AG20443 (cell line): ENCODE measurements around the gene MMRN2.
"Not testable (repeated sequence)": the region's sequence is repeated elsewhere in the genome, so short reads cannot be mapped to it uniquely, and the experiment has no call there.

Source experiments
- DNase-seq: peaks from one replicate; pipeline ENCODE4 v3.0.0; 2012; ENCODE audit warnings: low spot score, mixed read lengths

Gene MMRN2

DNA sequence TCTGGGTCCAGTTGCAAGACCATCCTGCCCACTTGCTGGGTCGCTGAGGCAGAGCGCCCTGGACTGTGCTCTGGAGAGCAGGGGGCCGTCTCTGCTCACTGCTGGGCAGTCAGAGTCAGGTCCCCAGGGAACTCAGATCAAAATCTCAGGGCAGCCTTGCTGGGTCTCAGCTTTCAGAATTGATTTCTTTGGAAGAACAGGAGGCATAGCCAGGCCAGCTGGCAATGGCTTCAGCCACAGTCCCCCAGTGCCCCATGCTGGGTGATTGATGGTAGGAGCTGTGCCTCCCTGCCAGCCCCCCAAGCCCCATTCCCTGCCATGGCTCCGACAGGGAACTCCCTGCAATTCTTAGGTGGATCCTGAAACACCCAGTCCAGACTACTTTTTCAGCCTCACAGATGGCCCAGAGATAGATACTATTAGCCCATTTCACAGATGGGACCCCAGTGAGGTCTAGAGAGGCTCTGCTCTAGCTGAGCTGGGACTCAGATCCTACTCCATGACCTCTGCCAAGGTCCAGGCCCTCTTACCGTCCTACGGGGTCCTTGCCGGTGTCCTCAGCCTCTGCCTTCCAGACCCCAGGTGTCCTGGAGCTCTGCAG, 467 bp downstream of the MMRN2 start:
- no peak for DNase-seq

DNA sequence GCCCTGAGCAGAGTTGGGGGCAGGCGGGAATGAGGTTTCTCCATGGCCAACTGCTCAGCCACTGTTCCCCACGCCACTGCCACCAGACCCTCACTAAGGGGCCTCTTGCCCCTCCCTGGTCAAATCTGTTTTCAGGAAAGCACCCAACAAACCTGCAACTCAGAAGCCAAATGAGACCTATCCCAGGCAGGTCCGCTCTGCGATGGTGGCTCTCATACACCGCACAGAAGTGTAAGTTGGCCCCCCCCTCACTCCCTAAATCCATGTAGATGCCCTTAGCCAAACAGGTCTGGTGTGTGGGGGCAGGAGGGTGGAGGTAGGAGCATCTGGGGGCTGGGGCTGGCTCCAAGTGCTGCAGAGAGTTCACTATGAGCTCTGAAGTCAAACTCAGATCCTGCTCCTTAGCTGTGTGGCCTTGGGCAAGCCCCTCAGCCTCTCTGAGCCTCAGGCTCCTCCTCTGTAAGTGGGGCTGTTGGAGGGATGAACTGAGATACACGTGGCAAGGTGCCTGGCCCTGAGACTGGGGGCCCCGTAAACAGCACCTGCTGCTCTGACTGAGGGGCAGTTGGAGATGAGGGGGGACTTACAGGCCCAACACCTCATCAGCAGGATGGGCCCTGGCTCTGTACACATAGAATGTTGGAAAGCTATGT, 1.1 kb downstream of the MMRN2 start:
- DNase-seq, result no peak

DNA sequence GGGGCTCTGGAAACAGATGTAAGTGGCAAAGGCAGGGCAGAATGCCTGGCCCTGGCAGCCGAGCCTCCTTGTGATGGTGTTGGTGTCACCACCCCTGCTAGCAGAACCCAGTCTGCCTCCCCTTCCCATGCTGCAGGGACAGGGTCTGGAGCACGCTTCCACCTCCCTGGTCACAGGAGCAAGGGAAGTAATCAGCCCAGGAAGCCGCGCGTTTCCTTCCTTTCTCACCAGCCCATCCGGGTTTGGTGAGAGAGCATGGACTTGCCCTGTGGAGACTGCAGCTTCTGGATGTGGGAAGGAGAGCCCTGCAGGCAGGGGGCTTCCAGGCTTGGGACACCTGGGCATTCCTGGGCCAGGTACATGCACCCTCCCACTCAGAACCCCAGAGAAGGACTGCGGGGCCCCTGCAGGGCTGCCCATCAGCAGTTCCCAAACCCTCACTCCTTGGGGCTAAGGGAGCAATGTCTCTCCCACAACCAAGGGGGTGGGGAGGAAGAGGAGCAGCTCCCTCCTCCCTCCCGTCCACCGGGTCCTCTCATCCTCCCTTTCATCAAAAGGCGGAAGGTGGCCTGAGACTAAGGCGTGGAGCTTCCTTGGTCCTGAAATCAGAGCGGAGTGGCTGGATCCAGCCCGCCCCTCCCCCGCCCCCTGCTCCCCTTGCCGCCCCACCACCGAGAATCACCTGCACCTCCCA, 1.8 kb downstream of the MMRN2 start:
- DNase-seq, result no peak

DNA sequence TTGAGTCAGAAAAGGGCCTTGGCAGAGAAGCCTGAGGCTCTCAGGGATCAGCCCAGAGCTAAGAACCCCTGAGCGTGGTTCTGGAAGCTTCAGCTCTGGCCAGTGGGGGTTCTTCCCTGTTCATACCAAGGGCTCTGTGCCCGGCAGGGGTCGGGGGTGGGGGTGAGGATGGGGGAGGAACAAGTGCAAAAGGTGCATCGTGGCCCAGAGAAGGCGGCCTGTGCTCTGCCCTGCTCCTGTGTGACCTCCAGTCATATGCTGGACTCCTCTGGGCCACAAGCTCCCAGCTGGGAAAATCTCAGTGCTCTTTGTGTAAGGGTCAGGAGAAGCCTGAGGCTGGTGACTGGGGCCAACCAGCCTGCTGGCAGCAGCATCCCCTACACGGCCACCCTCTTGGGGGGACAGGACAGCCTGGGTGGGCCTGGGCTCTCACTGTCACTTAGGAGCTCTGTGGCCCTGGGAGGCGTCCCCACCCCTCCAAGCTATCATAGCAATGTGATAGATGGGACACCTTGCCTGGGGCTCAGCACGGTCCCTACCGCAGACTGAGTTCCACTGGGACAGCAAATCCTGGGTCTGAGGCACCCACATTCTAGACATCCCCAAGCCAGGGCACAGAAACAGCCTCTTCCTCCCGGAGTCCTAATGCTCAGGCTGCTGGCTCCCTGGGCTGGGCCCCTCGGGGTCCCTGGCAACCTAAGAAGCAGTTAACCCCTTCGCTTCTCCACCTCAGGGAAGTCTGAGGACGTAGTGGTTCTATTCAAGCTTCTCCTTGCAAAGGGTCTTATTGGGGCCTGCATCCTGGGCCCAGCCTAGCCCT, 2.5 kb downstream of the MMRN2 start:
- no peak for DNase-seq

DNA sequence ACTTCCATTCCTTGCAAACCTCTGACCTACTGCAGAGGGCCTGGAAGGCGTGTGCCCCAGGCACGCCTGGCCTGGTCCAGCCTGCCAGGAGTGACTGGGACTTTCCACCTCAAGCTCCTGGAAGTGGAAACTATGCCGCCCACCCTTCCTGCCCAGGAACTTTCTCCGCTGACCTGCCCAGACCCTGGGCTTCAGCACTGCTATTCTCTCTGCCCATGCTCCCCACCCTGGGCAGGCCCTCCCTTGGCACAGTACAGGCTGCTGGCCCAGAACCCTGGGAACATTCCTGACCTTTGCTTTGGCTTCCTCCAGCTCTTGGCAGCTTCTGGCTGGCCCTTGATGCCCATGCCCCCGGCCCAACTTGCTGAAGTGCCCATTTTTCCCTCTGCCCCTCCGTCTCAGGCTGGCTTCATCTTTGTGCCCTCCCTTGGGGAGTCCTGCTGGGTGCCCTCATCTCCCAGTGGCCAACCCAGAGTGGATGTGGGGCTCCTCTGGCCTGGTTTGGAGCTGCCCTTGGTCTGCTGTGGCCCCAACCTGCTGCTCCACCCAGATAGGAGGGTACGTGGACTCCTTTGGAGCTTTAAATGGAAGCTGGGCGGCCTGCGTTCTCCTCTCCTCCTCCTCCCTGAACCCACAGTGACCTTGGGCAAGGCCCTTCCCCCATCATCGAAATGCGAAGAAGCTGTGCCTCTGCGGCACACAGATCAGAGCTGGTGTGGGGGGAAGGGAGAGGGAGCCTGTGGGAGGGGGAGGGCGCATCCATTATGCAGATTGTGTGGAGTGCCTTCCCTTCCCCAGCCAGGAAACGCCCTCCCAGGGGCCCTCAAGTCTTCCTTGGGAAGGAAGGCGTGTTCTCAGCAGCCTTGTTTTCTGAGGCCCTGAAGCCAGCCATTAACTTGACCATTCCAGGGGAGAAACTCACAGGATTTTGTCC, 3.4 kb downstream of the MMRN2 start:
- DNase-seq, result peak; percentile 26

DNA sequence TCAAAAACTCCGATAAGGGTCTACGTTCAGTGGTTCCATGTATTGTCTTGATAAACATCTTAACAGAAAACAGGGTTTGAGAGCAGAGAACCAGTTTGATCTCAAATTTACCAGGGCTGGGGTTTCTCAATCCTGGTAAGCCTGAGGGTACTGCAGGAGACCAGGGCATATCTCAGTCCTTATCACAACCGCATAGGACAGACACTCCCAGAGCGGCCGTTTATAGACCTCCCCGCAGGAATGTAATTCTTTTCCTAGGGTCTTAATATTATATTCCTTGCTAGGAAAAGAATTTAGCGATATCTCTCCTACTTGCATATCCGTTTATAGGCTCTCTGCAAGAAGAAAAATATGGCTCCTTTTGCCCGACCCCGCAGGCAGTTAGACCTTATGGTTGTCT, 4.7 kb downstream of the MMRN2 start:
- not testable (repeated sequence) for DNase-seq

DNA sequence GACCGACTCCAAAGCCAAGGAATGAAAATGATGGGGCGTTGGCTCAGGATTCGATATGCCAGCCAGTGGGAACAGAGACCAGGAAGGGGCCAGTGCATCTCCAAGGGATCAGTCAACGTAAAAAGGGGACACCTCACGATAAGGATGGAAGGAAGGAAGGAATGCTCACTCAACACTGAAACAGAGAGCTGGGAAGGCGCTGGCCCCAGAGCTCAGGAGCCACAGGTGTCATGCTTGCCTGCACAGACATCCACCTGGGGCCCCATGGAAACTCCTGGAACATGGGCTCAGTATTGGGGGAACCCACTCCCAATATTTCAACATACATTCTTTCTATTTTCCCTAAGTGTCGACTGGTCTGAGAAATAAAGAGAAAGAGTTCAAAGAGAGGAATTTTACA, 5.3 kb downstream of the MMRN2 start:
- no peak for DNase-seq

DNA sequence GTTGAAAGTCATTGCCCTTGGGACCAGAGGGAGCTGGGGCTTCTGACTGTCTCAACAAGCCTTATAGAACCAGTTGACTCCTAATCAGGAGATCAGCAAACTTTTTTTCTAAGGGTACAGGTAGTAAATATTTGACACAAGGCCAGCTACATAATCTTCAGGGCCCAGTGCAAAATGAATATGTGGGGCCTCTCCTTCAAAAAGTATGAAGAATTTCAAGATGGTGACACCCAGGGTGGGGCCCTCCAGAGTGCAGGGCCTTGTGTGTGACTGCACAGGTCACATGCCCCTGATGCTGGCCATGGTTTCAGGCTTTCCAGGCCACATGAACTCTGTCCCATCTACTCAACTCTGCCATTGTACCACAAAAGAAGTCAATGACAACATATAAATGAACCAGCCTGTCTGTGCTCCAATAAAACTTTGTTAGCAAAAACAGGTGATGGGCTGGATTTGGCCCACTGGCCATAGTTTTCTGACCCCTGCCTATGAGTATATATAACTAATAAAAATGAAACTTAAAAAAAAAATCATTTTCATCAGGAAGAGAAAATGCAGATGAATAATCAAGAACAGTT, 6.1 kb downstream of the MMRN2 start:
- DNase-seq, result no peak

DNA sequence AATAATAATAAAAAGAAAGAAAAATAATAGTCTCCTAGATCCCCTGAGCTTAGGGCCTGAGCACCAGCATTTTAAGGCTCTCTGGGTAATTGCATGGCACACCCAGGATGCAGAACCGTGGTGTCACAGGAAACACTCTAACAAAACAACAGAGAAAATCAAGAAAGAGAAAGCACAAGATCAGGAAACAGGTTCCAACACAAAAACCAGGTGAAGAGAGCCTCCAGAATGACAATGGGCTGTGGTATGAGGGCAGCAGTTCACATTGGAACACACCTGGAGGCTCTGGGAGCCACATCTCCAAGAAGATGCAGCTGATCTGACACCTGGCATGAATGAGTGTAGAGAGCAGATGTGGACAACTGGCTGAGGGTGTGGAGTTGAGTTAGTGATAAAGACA, 7.1 kb downstream of the MMRN2 start:
- no peak for DNase-seq

DNA sequence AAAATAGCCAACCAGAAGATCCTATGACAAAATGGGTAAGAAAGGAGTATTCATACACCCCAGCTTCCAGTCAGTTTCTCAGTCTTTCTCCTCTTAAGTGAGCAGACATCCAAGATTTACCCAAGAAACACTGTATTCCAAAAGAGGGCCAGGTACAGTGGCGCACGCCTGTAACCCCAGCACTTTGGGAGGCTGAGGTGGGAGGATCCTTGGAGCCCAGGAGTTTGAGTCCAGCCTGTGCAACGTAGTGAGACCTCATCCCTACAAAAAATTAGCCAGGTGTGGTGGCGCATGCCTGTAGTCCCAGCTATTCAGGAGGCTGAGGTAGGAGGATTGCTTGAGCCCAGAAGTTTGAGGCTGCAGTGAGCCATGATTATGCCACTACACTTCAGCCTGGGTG, 9.6 kb downstream of the MMRN2 start:
- DNase-seq, result not testable (repeated sequence)

DNA sequence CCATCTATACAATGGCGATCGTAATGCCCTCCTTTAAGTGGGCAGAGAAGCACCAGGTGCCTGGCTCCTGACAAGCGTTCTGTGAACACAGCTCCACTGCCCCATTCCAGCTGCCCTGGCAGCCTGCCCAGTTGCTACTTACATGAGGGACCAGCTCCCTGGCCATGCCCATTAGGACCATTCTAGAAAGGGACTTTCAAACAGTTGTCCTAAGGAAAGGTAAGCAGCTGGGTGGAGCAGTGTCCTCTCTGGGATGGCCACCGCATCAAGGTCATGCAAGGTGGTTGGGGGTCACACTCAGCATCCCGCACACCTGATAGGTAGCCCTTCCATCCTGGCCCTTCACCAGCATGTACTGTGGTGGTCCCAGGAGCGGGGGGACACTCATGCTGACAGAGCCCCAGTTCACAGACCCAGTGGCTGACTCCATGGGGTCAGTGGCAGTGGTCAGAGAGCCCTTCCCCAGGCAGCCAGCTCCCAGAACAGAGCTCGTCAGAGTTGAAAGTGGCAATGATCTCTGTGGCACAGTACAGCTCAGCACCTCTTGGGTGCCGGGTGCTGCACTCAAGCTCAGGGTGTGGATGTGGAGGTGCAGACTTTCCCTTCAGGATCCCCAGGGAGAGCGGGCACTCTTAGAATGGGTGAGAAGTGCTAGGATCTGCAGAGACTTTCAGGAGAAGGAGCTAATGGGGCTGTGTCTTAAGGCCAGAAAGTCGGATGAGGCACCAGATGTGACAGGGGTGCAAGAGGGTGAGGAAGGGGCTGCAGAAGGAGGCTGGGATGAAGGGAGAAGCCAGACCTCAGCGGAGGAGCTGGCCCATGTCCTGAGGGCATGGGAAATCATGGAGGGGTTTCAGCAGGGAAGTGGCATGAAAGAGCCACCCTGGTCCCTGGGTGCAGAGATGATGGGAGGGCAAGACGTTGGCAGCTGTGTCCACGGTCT, 10.9 kb downstream of the MMRN2 start:
- no peak for DNase-seq

DNA sequence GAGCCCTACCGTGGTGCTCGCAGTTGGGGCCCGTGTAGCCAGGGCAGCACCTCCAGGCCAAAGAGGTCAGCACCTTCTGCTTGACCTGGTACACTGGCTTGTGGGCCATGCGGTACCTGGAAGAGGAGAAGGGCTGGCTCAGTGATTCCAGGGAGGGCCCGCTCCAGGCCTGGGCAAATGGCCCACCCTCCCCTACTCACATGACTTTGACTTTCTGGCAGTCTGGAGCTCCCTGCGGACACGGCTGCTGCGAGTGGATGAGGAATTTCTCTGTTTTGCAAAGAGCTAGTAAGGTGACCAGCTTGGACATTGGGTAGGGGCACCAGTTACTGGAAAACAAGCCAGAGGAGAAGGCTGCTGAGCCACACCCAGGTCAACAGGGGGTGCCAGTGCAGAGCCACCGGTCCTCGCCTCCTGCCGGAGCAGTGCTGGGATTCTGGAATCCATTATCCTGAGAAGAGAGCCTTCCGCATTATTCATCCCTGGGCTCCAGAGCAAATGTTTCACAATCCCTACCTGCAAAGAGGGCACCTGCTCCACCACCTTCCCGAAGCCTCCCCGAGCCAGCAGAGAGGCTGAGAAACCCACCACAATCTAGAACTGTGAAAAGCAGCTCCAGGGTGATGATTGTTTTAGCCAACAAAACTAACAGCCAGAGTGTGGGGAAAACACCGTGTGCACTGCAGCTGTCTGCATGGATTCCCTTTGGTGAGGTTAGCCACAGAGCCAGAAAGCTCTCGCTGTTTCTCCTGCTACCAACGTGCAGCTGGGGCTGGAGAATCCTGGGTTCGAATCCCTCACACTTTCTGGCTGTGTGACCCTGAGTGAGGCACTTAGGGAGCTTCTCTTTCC, 11.8 kb downstream of the MMRN2 start:
- peak; percentile 37 for DNase-seq

DNA sequence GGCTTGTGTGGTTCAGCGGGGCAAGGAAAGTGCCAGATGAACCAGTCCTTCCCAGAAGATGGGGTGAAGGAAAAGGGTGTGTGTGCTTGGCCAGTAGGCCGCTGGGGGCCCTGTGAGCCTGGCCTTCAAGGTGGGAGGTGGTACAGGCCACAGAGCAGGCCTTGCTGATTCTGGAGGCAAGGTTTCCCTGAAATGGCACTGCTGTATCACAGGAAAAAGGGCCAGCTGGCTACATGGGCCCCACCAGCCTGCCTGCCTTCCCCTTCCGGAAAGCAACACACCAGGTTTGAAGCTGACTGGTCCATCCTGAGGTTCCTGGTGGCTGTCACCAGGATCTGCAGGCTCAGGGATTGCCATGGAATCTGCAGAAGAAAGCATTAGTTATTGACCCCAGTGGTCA, 12.5 kb downstream of the MMRN2 start:
- DNase-seq, result peak; percentile 2

DNA sequence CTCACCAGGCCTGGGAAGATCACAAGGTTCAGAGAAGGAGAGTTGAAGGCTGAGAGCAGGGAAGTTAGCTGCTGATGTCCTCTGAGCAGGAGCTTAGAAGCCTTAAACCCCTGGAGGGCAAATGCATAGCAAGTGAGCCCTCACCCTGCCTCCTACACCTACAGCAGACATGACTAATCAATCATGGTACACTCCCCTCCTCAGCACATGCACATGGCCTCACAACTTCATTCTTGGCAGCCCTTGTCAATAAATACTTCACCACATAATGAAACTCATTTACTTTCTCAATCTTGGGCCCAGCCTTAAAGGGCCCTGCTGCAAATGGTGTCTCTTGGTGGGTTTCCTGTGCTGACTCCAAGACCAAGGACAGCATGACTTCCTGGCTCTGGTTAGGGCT, 12.9 kb downstream of the MMRN2 start:
- no peak for DNase-seq

DNA sequence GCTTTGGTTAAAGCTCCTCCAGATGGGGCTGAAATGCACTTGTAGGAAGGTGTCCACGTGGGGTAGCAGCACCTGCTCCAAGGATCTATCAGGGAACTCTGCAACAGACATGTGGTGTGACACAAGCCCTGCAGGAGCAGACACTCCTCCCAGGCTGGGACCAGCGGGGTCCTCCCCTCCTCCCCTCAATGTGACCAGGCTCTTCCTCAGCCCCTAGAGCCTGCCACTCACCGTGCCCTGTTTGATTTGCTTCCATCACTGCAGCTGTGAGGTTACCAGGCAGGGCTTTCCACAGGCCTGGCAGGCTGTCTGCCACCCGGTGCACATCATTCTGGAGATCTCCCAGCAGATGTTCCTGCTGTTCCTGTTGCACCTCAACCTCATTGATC, 13.4 kb downstream of the MMRN2 start:
- no peak for DNase-seq

DNA sequence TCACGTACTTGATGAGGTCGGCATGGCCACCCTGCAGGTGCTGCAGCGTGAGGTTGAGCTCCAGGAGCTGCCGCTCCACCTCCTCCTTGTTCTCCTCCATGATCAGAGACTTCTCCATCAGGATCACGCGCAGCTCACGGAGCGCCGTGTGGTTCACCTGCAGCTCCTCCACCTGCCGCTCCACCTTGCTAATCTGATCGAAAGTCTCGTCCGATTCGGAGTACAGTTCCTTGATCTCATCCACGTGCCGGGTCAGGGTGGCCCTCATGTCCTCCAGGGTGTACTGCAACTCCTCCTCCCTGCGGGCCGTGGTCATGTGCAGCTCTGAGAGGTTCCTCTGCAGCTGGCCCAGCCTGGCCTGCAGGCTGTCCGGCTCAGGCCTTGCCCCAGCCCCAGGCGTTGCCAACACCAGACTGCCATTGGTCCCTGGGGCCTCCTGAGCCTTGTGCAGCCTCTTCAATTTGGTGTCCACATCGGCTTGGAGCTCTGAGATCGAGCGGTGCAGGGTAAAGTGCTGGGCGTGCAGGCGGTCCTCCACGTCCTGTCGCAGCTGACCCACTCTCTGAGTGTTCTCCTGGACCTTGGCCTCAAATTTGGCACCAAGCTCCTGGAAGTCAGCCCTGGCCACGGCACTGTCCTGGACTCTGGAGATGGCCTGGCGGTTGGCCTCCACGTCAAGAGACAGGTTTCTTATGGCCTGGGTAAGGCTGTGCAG, 13.9 kb downstream of the MMRN2 start:
- no peak for DNase-seq

DNA sequence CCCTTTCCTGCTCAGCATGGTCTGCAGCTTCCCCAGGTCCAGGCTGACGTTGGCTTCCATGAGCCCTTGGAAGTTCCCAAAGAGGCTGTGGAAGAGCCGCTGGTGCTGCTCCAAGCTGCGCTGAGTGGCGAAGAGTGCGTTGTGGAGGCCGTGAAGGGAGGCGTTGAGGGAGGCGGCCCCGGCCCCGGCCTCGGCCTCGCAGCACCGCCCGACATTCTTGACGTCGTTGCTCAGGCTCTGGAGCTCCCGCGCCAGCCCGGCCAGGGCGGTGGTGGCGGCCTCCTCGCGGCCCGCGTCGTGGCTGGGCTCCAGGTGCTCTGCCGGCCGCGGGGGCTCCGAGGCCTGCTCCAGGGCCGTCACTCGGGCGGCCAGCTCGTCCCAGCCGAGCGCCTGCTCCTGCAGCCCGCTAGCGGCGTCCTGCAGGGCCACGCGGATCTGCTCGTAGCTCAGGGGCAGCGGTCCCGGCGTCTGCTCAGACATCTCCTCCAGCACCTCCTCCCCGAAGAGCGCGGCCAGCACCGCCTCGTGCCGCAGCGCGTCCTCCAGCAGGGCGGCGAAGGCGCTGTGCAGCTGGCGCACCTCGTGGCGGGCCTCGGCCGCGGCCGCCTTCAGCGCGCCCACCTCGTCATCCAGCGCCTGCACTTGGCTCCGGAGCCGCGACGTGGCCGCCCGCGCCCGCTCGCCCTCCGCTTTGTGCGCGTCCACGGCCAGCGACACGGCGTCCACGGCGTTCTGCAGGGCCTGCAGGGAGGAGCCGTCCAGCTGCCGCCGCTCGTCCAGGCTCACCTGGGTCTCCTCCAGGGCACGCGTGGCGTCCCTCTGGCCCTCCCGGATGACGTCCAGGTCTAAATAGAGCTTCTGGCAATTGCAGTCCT, 14.7 kb downstream of the MMRN2 start:
- no peak for DNase-seq
